HG03066 (cell line): ENCODE data around the gene DSCAM.

Experiments
- ATAC-seq: cut with Tn5 transposase; IDR thresholded peaks from one replicate; pipeline ENCODE4 v1.9.1; 2021; ENCODE audit warnings: low read depth; ENCODE audit not compliant: unreplicated experiment

DSCAM gene

GRCh38 chr21:40678681-40679284 lies 168.2 kb downstream of the DSCAM start:
- ATAC-seq = no peak

GRCh38 chr21:40675017-40675416 lies 171.9 kb downstream of the DSCAM start:
- ATAC-seq = no peak

GRCh38 chr21:40672602-40673001 lies 174.4 kb downstream of the DSCAM start:
- ATAC-seq = no peak

GRCh38 chr21:40671716-40672115 lies 175.2 kb downstream of the DSCAM start:
- ATAC-seq = no peak

- no peak for ATAC-seq
These were observed 178.2 kb downstream of the DSCAM start for GRCh38 chr21:40668555-40669275.

GRCh38 chr21:40667967-40668366 lies 179.0 kb downstream of the DSCAM start:
- ATAC-seq = no peak

- ATAC-seq = no peak
These were observed 184.1 kb downstream of the DSCAM start for GRCh38 chr21:40662889-40663288.

- ATAC-seq = no peak
These were observed 186.5 kb downstream of the DSCAM start for GRCh38 chr21:40660461-40660860.

GRCh38 chr21:40658311-40658710 lies 188.6 kb downstream of the DSCAM start:
- ATAC-seq = no peak

GRCh38 chr21:40652436-40652835 lies 194.5 kb downstream of the DSCAM start:
- ATAC-seq = no peak

- ATAC-seq = no peak
These were observed 199.3 kb downstream of the DSCAM start for GRCh38 chr21:40647706-40648105.

- ATAC-seq = no peak
These were observed 200.3 kb downstream of the DSCAM start for GRCh38 chr21:40646651-40647050.

GRCh38 chr21:40641042-40641441 lies 205.9 kb downstream of the DSCAM start:
- no peak for ATAC-seq

GRCh38 chr21:40640266-40640789 lies 206.6 kb downstream of the DSCAM start:
- no peak for ATAC-seq

- no peak for ATAC-seq
These were observed 207.3 kb downstream of the DSCAM start for GRCh38 chr21:40639616-40640194.

GRCh38 chr21:40638466-40639251 lies 208.3 kb downstream of the DSCAM start:
- ATAC-seq = no peak

GRCh38 chr21:40636026-40636425 lies 210.9 kb downstream of the DSCAM start:
- ATAC-seq = no peak

- no peak for ATAC-seq
These were observed 211.6 kb downstream of the DSCAM start for GRCh38 chr21:40635391-40635790.

- ATAC-seq = no peak
These were observed 212.8 kb downstream of the DSCAM start for GRCh38 chr21:40634141-40634540.

- no peak for ATAC-seq
These were observed 213.9 kb downstream of the DSCAM start for GRCh38 chr21:40633048-40633447.

GRCh38 chr21:40631211-40631610 lies 215.7 kb downstream of the DSCAM start:
- ATAC-seq = no peak
